ENCODE results near the gene PTPRM.

- TF ChIP-seq CTCF (conservative IDR thresholded peaks at IDR 0.05; ENCODE audit: low read depth, low read length) (no peak), EZH2 (IDR thresholded peaks at IDR 0.05; ENCODE audit: low read length, unreplicated experiment) (no peak), EZH2phosphoT487 (IDR thresholded peaks at IDR 0.05; ENCODE audit: borderline replicate concordance, low read length) (no peak)
Observed at GRCh38 chr18:8380006-8380405, 812.9 kb downstream of the PTPRM start.
